Stomach (tissue), 9 donors: Measurements from ENCODE around the gene ADAM12. TPM values are rescaled to one million over a fixed set of nuclear protein-coding genes. Genes with fewer than 3 reads are reported as not detected.

Source experiments
- DNase-seq, 2 donors: peaks; one replicate each; pipeline versions ENCODE4 v3.0.0 to v3.0.0-alpha.2; 2013 to 2019
- H3K27ac ChIP-seq, 5 donors: fragments of 200-600 bp in 4 of 5; sonication (generic) in 4 of 5; one replicate each; pipeline ENCODE4 v1.5.1; 2013 to 2019; ENCODE audit warnings: mild to moderate bottlenecking in 1 of 5, moderate library complexity in 1 of 5
- H3K27me3 ChIP-seq, 3 donors: fragments of 200-600 bp; sonication (generic); one replicate each; pipeline ENCODE4 v1.5.1; 2017 to 2019; ENCODE audit warnings: mixed run types in 1 of 3
- H3K36me3 ChIP-seq, 4 donors: fragments of 200-600 bp; sonication (generic); 1 replicate in 3 of 4; 2 replicates in 1 of 4; pipeline ENCODE4 v1.5.1; 2016 to 2019
- H3K4me1 ChIP-seq, 4 donors: fragments of 200-600 bp; sonication (generic); one replicate each; pipeline ENCODE4 v1.5.1; 2016 to 2019
- H3K4me3 ChIP-seq, 4 donors: fragments of 200-600 bp; sonication (generic) in 3 of 4; one replicate each; pipeline ENCODE4 v1.5.1; 2016 to 2019; ENCODE audit warnings: mild to moderate bottlenecking in 1 of 4
- H3K9me3 ChIP-seq, 4 donors: fragments of 200-600 bp; sonication (generic); one replicate each; pipeline ENCODE4 v1.5.1; 2016 to 2019
- CTCF ChIP-seq, 7 experiments: fragments of 450-650 bp in 4 of 7; fragments of 200-600 bp in 3 of 7; sonication (generic) in 3 of 7; IDR thresholded peaks; one replicate each; pipeline ENCODE4 v1.5.1; 2016 to 2019; ENCODE audit warnings: antibody characterized with exemption in 7 of 7, control low read depth in 2 of 7, mild to moderate bottlenecking in 1 of 7
- EP300 ChIP-seq: sonication (generic); formaldehyde crosslinking; IDR thresholded peaks from one replicate; pipeline ENCODE4 v1.6.1; 2017; ENCODE audit warnings: antibody characterized with exemption
- POLR2A ChIP-seq, 4 donors: fragments of 450-650 bp; IDR thresholded peaks; one replicate each; pipeline ENCODE4 v1.6.1; 2016; ENCODE audit warnings: antibody characterized with exemption in 4 of 4, control low read depth in 2 of 4, mild to moderate bottlenecking in 1 of 4, moderate library complexity in 1 of 4
- POLR2AphosphoS5 ChIP-seq, 3 donors: sonication (generic); formaldehyde crosslinking; IDR thresholded peaks; one replicate each; pipeline ENCODE4 v1.6.1; 2016; ENCODE audit warnings: antibody characterized with exemption in 3 of 3
- WGBS, 5 donors: extraction: QIAGEN DNeasy Blood & Tissue Kit in 3 of 5; methylation state at CpG; one replicate each; pipeline versions ENCODE4 v1.1.5 to v1.1.7; 2013 to 2018; 5-methylcytosine and 5-hydroxymethylcytosine counted together
- intact Hi-C: fragments of 100-400 bp; cut with DNase I; formaldehyde crosslinking; loops from one replicate; pipeline ENCODE4 v1.15.1; 2023; ENCODE audit warnings: low total_unique reads
- polyA plus RNA-seq, 3 donors: library from polyadenylated mRNA; stranded (reverse); fragments of 200-250 nt; gene quantifications; one replicate each; pipeline ENCODE4 v1.2.3, GENCODE V29; 2013
- total RNA-seq, 5 donors: library from RNA; depleted of rRNA; stranded (reverse); fragments of >200 nt; gene quantifications; one replicate each; pipeline versions ENCODE4 v1.1.0 to v1.2.3, GENCODE V29; 2014 to 2016
- donor health status: healthy with polysubstance abuse.
- donor health status: Bipolar disorder and iron deficiency.
- donor health status: healthy.

The ADAM12 gene
- total and polyA plus RNA-seq, 8 donors = 0.03 to 6.4 (median 0.50) TPM; not detected in 3

GRCh38 chr10:126165874-126166273, 222.4 kb downstream of the ADAM12 start:
- no peak for DNase-seq
- Histone ChIP-seq H3K4me3 (no peak overlapping the region), H3K4me1 (no peaks in the 10 kb centered on the region), H3K36me3 (no peaks in the 10 kb centered on the region), H3K27ac (no peak overlapping the region), H3K9me3 (no peaks in the 10 kb centered on the region), H3K27me3 (no peaks in the 10 kb centered on the region)
- TF ChIP-seq POLR2A (IDR thresholded peaks at IDR 0.05) (no peak), CTCF (IDR thresholded peaks at IDR 0.05) (no peak), EP300 (no peak), POLR2AphosphoS5 (IDR thresholded peaks at IDR 0.05) (no peak)
- WGBS, 5 donors = 85 to 91% (median 89%) methylated on average over 2 of the region's 2 CpGs
- intact Hi-C loops = no loop called here

GRCh38 chr10:126163506-126163905, 224.8 kb downstream of the ADAM12 start:
- intact Hi-C loops = no loop called here
- TF ChIP-seq POLR2AphosphoS5 (IDR thresholded peaks at IDR 0.05) = no peak
- TF ChIP-seq POLR2A (IDR thresholded peaks at IDR 0.05) = no peak
- no peak for TF ChIP-seq CTCF (IDR thresholded peaks at IDR 0.05)

GRCh38 chr10:126161691-126162090, 226.6 kb downstream of the ADAM12 start:
- WGBS, 5 donors = 56 to 65% (median 59%) methylated on average over 5 of the region's 5 CpGs
- intact Hi-C loops = no loop called here

More at GRCh38 chr10:126163506-126163905, 224.8 kb downstream of the ADAM12 start:
- DNase-seq = no peak
- Histone ChIP-seq H3K4me1 (no peaks in the 10 kb centered on the region), H3K36me3 (no peaks in the 10 kb centered on the region), H3K27ac (no peak overlapping the region), H3K27me3 (peaks cover 0 to 4% (median 0%) of the 10 kb centered on the region in 3 donors), H3K4me3 (no peak overlapping the region), H3K9me3 (no peaks in the 10 kb centered on the region)
- 70 to 79% (median 73%) methylated on average over 4 of the region's 4 CpGs for WGBS, 5 donors

GRCh38 chr10:126160971-126161630, 227.2 kb downstream of the ADAM12 start:
- 75 to 82% (median 81%) methylated on average over 10 of the region's 10 CpGs for WGBS, 5 donors
- intact Hi-C loops = no loop called here

More at GRCh38 chr10:126161691-126162090, 226.6 kb downstream of the ADAM12 start:
- no peak for DNase-seq
- Histone ChIP-seq H3K36me3 (no peaks in the 10 kb centered on the region), H3K27me3 (peaks cover 0 to 16% (median 0%) of the 10 kb centered on the region in 3 donors), H3K27ac (no peak overlapping the region), H3K9me3 (no peaks in the 10 kb centered on the region), H3K4me3 (no peak overlapping the region), H3K4me1 (no peaks in the 10 kb centered on the region)
- TF ChIP-seq POLR2AphosphoS5 (IDR thresholded peaks at IDR 0.05) (no peak), CTCF (IDR thresholded peaks at IDR 0.05) (no peak), EP300 (no peak)

More at GRCh38 chr10:126160971-126161630, 227.2 kb downstream of the ADAM12 start:
- H3K27me3 ChIP-seq = peaks cover 0 to 16% (median 0%) of the 10 kb centered on the region in 3 donors
- TF ChIP-seq CTCF (IDR thresholded peaks at IDR 0.05) (no peak), POLR2AphosphoS5 (IDR thresholded peaks at IDR 0.05) (no peak), EP300 (no peak), POLR2A (IDR thresholded peaks at IDR 0.05) (no peak)
- H3K4me3 ChIP-seq = no peak overlapping the region
- no peak for DNase-seq
- no peak overlapping the region for H3K27ac ChIP-seq
- H3K36me3 ChIP-seq = no peaks in the 10 kb centered on the region
- H3K9me3 ChIP-seq = no peaks in the 10 kb centered on the region
- no peaks in the 10 kb centered on the region for H3K4me1 ChIP-seq
